WTC11 (cell line): Measurements from ENCODE around the gene TTLL10. TPM values are rescaled to one million over a fixed set of nuclear protein-coding genes. Genes with fewer than 3 reads are reported as not detected.

Experiments used
- ATAC-seq: fragments of 200-7000 bp; cut with Tn5 transposase; 2 replicates; pipeline ENCODE4 v1.10.0; 2021; ENCODE audit warnings: mild to moderate bottlenecking, moderate library complexity
- CTCF ChIA-PET: fragments of 300-600 bp; sonication (Branson Sonifier 250); formaldehyde crosslinking; loops from one replicate; lab custom pipeline; 2021; ENCODE audit warnings: antibody characterized with exemption; lab: Charles Lee
- POLR2A ChIA-PET: fragments of 350-600 bp; sonication (Branson Sonifier 250); formaldehyde crosslinking; loops from one replicate; lab custom pipeline; 2021; ENCODE audit warnings: antibody characterized with exemption; lab: Charles Lee
- DNase-seq: peaks from one replicate; pipeline ENCODE4 v3.0.0; 2021; ENCODE audit warnings: low spot score
- H3K27ac Mint-ChIP-seq: 2 replicates; pipeline ENCODE4 v1.8.0; 2021; ENCODE audit warnings: mixed read lengths
- H3K27me3 Mint-ChIP-seq: 2 replicates; pipeline ENCODE4 v1.8.0; 2021; ENCODE audit warnings: low read depth, mild to moderate bottlenecking, moderate library complexity, mixed read lengths
- H3K36me3 Mint-ChIP-seq: 2 replicates; pipeline ENCODE4 v1.8.0; 2021; ENCODE audit warnings: mixed read lengths
- H3K4me1 Mint-ChIP-seq: 2 replicates; pipeline ENCODE4 v1.8.0; 2022; ENCODE audit warnings: mixed read lengths
- H3K4me3 Mint-ChIP-seq: 2 replicates; pipeline ENCODE4 v1.8.0; 2021; ENCODE audit warnings: mild to moderate bottlenecking, moderate library complexity, mixed read lengths
- H3K9me3 Mint-ChIP-seq: 2 replicates; pipeline ENCODE4 v1.8.0; 2021; ENCODE audit warnings: mixed read lengths
- CREB1 ChIP-seq: sonication (generic); formaldehyde crosslinking; IDR thresholded peaks from 2 replicates; pipeline ENCODE4 v1.8.0; 2023; ENCODE audit warnings: mild to moderate bottlenecking, missing genetic modification reagents
- GRHL2 ChIP-seq: fragments of 250-450 bp; sonication (Bioruptor Pico); IDR thresholded peaks from 2 replicates; pipeline ENCODE4 v1.8.0; 2022; ENCODE audit warnings: mild to moderate bottlenecking, moderate library complexity; ENCODE audit not compliant: insufficient replicate concordance, severe bottlenecking
- MXD4 ChIP-seq: fragments of 250-450 bp; sonication (Bioruptor Pico); IDR thresholded peaks from 2 replicates; pipeline ENCODE4 v1.8.0; 2021; ENCODE audit warnings: mild to moderate bottlenecking, moderate library complexity, borderline replicate concordance
- NR1H2 ChIP-seq: sonication (generic); formaldehyde crosslinking; IDR thresholded peaks from 2 replicates; pipeline ENCODE4 v1.9.0; 2021; ENCODE audit warnings: mild to moderate bottlenecking, moderate library complexity, missing genetic modification reagents
- PRRX2 ChIP-seq: fragments of 250-450 bp; sonication (Bioruptor Pico); IDR thresholded peaks from 2 replicates; pipeline ENCODE4 v1.8.0; 2021; ENCODE audit warnings: mild to moderate bottlenecking
- RORB ChIP-seq: fragments of 250-450 bp; sonication (Bioruptor Pico); IDR thresholded peaks from 2 replicates; pipeline ENCODE4 v1.9.0; 2021; ENCODE audit warnings: mild to moderate bottlenecking
- SP1 ChIP-seq: sonication (generic); formaldehyde crosslinking; conservative IDR thresholded peaks from 2 replicates; pipeline ENCODE4 v1.8.1; 2022; ENCODE audit warnings: missing genetic modification reagents
- ZNF219 ChIP-seq: sonication (generic); formaldehyde crosslinking; IDR thresholded peaks from 2 replicates; pipeline ENCODE4 v1.8.0; 2023; ENCODE audit warnings: missing genetic modification reagents, mild to moderate bottlenecking, borderline replicate concordance
- ZNF263 ChIP-seq: sonication (generic); formaldehyde crosslinking; IDR thresholded peaks from 2 replicates; pipeline ENCODE4 v1.8.1; 2022; ENCODE audit warnings: low read depth, mild to moderate bottlenecking, moderate library complexity, missing genetic modification reagents
- total RNA-seq: library from RNA; stranded (reverse); gene quantifications from 3 replicates; pipeline ENCODE4 v1.2.3, GENCODE V29; 2021
- TF ChIP-seq, protein P1 (sequence below): fragments of 250-450 bp; sonication (Bioruptor Pico); IDR thresholded peaks from 2 replicates; pipeline ENCODE4 v1.8.0; 2021; ENCODE audit warnings: mild to moderate bottlenecking
- TF ChIP-seq, protein P2 (sequence below): sonication (generic); formaldehyde crosslinking; IDR thresholded peaks from 2 replicates; pipeline ENCODE4 v1.8.1; 2023; ENCODE audit warnings: mild to moderate bottlenecking, missing genetic modification reagents, moderate library complexity
- TF ChIP-seq, protein P3 (sequence below): fragments of 250-450 bp; sonication (Bioruptor Pico); IDR thresholded peaks from 2 replicates; pipeline ENCODE4 v1.9.0; 2021; ENCODE audit warnings: mild to moderate bottlenecking
- TF ChIP-seq, protein P4 (sequence below): sonication (generic); formaldehyde crosslinking; IDR thresholded peaks from 2 replicates; pipeline ENCODE4 v1.8.0; 2023; ENCODE audit warnings: missing genetic modification reagents, mild to moderate bottlenecking, borderline replicate concordance
- TF ChIP-seq, protein P5 (sequence below): sonication (generic); formaldehyde crosslinking; IDR thresholded peaks from 2 replicates; pipeline ENCODE4 v1.8.1; 2022; ENCODE audit warnings: low read depth, mild to moderate bottlenecking, moderate library complexity, missing genetic modification reagents, borderline replicate concordance

The TTLL10 gene
- total RNA-seq, 1 experiment from 2014 or later: 1.1 TPM

DNA sequence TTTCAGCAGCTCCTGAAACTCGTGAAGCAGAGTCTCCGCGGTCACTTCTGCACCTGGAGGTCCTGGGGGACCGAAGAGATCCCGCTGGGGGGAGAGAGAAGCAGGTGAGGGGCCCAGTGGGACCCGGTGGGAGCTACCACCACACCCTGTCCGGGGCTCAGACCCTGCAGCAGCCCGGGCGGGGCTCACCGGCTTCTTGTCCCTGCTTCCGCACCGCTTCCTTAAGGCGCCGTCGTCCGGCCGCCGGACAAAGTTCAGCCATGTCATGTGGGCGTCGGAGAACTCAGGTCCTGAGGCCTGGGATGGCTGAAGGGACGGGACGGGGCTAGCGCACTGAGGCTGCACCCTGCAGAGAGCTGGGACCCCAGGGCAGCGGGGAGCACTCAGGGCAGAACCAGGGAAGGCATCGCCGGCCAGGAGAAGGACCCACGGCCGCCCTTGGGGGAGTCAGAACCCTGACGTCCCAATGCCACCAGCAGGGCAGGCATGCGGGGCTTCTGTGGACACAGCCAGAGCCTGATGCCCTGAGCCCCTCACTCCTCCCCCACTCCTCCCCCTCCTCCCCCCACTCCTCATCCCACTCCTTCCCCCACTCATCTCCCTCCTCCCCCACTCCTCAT, 70.6 kb downstream of the TTLL10 start:
- H3K9me3 Mint-ChIP-seq: no peaks in the 10 kb centered on the region
- POLR2A ChIA-PET: no interaction called here
- H3K27me3 Mint-ChIP-seq: no peaks in the 10 kb centered on the region
- TF ChIP-seq NR1H2 (CRISPR knock-in tag) (no peak), CREB1 (CRISPR knock-in tag) (no peak), ZNF219 (CRISPR knock-in tag) (no peak), GRHL2 (CRISPR knock-in tag) (no peak), SP1 (no peak), MXD4 (CRISPR knock-in tag) (no peak), PRRX2 (CRISPR knock-in tag) (no peak)
- TF ChIP-seq, protein P1, sequence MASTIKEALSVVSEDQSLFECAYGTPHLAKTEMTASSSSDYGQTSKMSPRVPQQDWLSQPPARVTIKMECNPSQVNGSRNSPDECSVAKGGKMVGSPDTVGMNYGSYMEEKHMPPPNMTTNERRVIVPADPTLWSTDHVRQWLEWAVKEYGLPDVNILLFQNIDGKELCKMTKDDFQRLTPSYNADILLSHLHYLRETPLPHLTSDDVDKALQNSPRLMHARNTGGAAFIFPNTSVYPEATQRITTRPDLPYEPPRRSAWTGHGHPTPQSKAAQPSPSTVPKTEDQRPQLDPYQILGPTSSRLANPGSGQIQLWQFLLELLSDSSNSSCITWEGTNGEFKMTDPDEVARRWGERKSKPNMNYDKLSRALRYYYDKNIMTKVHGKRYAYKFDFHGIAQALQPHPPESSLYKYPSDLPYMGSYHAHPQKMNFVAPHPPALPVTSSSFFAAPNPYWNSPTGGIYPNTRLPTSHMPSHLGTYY (CRISPR knock-in tag): no peak
- TF ChIP-seq, protein P2, sequence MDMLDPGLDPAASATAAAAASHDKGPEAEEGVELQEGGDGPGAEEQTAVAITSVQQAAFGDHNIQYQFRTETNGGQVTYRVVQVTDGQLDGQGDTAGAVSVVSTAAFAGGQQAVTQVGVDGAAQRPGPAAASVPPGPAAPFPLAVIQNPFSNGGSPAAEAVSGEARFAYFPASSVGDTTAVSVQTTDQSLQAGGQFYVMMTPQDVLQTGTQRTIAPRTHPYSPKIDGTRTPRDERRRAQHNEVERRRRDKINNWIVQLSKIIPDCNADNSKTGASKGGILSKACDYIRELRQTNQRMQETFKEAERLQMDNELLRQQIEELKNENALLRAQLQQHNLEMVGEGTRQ (CRISPR knock-in tag): no peak
- TF ChIP-seq, protein P3, sequence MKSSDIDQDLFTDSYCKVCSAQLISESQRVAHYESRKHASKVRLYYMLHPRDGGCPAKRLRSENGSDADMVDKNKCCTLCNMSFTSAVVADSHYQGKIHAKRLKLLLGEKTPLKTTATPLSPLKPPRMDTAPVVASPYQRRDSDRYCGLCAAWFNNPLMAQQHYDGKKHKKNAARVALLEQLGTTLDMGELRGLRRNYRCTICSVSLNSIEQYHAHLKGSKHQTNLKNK (CRISPR knock-in tag): no peak
- TF ChIP-seq, protein P4, sequence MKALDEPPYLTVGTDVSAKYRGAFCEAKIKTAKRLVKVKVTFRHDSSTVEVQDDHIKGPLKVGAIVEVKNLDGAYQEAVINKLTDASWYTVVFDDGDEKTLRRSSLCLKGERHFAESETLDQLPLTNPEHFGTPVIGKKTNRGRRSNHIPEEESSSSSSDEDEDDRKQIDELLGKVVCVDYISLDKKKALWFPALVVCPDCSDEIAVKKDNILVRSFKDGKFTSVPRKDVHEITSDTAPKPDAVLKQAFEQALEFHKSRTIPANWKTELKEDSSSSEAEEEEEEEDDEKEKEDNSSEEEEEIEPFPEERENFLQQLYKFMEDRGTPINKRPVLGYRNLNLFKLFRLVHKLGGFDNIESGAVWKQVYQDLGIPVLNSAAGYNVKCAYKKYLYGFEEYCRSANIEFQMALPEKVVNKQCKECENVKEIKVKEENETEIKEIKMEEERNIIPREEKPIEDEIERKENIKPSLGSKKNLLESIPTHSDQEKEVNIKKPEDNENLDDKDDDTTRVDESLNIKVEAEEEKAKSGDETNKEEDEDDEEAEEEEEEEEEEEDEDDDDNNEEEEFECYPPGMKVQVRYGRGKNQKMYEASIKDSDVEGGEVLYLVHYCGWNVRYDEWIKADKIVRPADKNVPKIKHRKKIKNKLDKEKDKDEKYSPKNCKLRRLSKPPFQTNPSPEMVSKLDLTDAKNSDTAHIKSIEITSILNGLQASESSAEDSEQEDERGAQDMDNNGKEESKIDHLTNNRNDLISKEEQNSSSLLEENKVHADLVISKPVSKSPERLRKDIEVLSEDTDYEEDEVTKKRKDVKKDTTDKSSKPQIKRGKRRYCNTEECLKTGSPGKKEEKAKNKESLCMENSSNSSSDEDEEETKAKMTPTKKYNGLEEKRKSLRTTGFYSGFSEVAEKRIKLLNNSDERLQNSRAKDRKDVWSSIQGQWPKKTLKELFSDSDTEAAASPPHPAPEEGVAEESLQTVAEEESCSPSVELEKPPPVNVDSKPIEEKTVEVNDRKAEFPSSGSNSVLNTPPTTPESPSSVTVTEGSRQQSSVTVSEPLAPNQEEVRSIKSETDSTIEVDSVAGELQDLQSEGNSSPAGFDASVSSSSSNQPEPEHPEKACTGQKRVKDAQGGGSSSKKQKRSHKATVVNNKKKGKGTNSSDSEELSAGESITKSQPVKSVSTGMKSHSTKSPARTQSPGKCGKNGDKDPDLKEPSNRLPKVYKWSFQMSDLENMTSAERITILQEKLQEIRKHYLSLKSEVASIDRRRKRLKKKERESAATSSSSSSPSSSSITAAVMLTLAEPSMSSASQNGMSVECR (CRISPR knock-in tag): no peak
- TF ChIP-seq, protein P5, sequence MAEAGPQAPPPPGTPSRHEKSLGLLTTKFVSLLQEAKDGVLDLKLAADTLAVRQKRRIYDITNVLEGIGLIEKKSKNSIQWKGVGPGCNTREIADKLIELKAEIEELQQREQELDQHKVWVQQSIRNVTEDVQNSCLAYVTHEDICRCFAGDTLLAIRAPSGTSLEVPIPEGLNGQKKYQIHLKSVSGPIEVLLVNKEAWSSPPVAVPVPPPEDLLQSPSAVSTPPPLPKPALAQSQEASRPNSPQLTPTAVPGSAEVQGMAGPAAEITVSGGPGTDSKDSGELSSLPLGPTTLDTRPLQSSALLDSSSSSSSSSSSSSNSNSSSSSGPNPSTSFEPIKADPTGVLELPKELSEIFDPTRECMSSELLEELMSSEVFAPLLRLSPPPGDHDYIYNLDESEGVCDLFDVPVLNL: no peak
- no peak overlapping the region for H3K4me3 Mint-ChIP-seq
- CTCF ChIA-PET: interaction anchor here (0.8 kb wide), 1 partner anchor 48 kb away, joined by 3 read pairs; no protein-coding TSS in a partner anchor
- ATAC-seq (no peak), DNase-seq (no peak)
- no peak overlapping the region for H3K27ac Mint-ChIP-seq
- H3K36me3 Mint-ChIP-seq: no peaks in the 10 kb centered on the region
- H3K4me1 Mint-ChIP-seq: no peaks in the 10 kb centered on the region

DNA sequence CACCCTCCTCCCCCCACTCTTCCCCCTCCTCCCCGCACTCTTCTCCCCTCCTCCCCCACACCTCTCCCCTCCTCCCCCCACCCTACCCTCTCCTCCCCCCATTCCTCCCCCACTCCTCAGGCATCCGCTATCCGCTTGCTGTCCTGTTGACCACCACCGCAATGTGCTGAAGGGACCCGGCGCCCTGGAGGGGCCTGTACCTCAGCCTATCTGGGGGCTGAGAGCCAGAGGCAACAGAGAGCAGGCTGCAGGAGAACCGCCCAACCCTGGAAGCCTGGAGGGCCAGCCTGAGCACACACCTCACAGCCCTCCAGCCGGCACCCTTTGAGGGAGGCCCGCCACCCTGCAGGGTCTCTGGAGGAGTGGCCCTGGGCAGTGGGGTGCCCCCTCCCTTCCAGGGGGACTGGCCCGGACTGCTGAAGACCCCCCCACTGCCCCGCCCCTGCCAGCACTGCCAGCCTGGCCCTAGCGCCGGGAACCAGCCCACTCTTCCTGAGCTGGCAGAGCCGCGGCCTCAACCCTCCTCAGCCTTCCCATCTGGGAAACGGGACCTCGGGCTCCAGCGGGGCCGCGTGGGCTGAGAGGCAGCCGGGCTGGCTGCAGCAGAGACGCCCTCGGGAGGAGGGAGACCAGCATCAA, 71.6 kb downstream of the TTLL10 start:
- Mint-ChIP-seq H3K36me3 (no peaks in the 10 kb centered on the region), H3K27ac (no peak overlapping the region), H3K27me3 (no peaks in the 10 kb centered on the region), H3K4me1 (no peaks in the 10 kb centered on the region), H3K9me3 (no peaks in the 10 kb centered on the region), H3K4me3 (no peak overlapping the region)
- ChIA-PET CTCF (interaction anchor here (2.1 kb wide), 1 partner anchor 47 kb away, joined by 9 read pairs; no protein-coding TSS in a partner anchor), POLR2A (no interaction called here)
- DNase-seq (no peak), ATAC-seq (no peak)
- TF ChIP-seq RORB (CRISPR knock-in tag): no peak
- TF ChIP-seq ZNF263 (CRISPR knock-in tag): 0 out of 2 replicates have a peak, but pooled peaks have one; percentile 17
